BE2C (cell line): Measurements from ENCODE around the gene RRAS2.

Experiments
- DNase-seq: peaks from one replicate; pipeline ENCODE4 v3.0.0-alpha.2; 2020
- H3K27me3 ChIP-seq: fragments of 250-450 bp; sonication (Bioruptor Pico); 2 replicates; pipeline ENCODE4 v1.5.1; 2020; ENCODE audit warnings: mild to moderate bottlenecking
- H3K36me3 ChIP-seq: fragments of 250-450 bp; sonication (Bioruptor Pico); 2 replicates; pipeline ENCODE4 v1.5.1; 2020; ENCODE audit warnings: mild to moderate bottlenecking
- H3K4me1 ChIP-seq: fragments of 250-450 bp; sonication (Bioruptor Pico); 2 replicates; pipeline ENCODE4 v1.5.1; 2020
- H3K4me3 ChIP-seq: 2 replicates; pipeline ENCODE4 v1.5.1; 2011; ENCODE audit warnings: low read depth, low read length
- H3K9me3 ChIP-seq: fragments of 250-450 bp; sonication (Bioruptor Pico); 2 replicates; pipeline ENCODE4 v1.5.1; 2020
- CTCF ChIP-seq: IDR thresholded peaks from 2 replicates; pipeline ENCODE4 v1.5.1; 2012; ENCODE audit warnings: mild to moderate bottlenecking, low read depth, low read length

The RRAS2 gene

DNA sequence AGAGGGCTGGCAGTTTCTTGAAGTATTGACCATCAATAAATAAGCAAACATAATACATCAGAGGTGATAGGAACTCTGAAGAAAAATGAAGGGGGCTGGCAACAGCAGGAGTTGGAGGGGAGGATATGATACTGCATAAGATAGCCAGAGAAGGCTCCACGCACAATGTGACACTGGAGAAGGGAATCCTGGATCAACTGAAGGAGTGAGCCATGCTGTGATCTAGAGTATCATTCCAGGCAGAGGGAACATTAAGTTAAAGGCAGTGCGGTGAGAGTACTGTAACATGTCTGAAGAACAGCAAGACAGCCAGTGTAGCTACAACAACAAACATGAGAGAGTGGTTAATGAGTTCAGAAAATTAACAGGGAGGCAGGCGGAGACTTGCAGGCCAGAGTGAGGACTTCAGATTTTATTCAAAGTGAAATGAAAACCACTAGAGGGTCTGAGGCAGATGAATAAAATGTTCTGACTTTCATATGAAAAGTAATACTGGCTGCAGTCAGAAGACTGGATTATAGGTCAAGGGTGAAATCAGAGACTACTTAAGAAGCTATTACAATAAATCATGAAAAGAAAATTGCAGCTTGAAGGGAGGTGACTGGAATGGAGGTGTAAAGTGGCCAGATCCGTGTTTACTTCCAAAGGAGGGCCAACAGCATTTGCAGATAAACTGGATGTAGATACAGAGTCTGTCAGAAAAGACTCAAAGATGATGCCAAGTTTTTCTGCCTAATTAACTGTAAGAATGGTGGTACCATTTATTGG lies 49.4 kb downstream of the RRAS2 start:
- no peak for DNase-seq
- no peaks in the 10 kb centered on the region for H3K9me3 ChIP-seq
- no peaks in the 10 kb centered on the region for H3K27me3 ChIP-seq
- H3K4me1 ChIP-seq = no peaks in the 10 kb centered on the region
- no peaks in the 10 kb centered on the region for H3K36me3 ChIP-seq
- H3K4me3 ChIP-seq = no peak overlapping the region
- TF ChIP-seq CTCF = no peak

DNA sequence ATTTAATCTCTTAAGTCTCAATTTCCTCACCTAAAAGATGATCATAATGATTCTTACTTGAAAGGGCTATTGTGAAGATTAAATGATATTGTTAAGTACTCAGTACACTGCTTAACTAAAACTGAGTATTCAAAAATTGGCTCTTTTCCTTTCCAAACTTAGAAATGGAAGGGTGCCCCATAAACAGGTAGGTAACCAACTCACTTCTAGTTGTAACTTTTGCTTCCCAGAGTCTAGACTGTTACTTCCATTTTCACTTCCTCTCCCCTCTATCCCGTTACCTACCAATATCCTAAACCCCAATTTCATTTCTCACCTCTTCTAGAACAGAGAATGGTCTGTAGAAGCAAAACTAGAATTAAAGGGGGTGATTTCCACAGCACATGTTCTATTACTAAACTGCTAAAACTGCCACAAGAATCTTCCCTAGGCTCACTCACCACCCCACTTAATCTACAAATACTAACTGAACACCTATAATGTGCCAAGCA lies 50.0 kb downstream of the RRAS2 start:
- H3K36me3 ChIP-seq = no peaks in the 10 kb centered on the region
- no peaks in the 10 kb centered on the region for H3K9me3 ChIP-seq
- H3K4me1 ChIP-seq = no peaks in the 10 kb centered on the region
- no peak for TF ChIP-seq CTCF
- H3K27me3 ChIP-seq = no peaks in the 10 kb centered on the region
- no peak overlapping the region for H3K4me3 ChIP-seq
- DNase-seq = no peak

DNA sequence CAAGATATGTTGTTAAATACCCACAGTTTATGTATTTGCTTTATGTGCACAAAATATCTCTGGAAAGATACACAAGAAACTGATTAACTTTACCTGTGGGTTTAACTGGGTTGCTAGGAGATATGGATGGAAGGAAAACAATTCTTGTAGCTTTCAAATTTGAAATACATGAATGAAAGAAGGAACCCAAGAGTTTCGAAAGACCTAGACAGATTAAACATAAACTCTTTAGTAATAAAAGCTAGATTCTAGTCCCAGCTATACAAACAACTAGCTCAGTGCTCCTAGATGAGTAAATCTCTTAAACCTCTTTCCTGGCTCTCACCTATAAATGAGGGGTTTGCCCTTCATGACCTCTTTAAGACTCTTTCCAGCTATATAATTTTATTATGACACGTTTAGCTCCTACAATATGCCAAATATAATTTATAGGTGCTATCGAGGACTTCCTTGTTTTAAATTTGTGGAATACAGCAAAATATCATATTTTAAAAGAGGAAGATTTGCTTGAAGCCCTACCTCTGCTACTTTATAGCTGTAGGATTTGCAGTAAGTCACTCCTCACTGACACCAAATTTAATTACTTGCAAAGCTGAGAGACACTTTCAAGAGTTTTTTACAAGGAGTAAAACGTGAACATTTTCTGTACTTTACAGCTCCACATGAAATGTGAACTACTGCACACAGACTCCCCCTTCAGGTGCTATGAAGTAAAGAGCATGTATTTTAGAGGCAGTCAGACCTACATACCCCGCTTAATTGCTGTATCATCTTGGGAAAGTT lies 50.7 kb downstream of the RRAS2 start:
- peak; percentile 56 for TF ChIP-seq CTCF
- no peak overlapping the region for H3K4me3 ChIP-seq
- no peaks in the 10 kb centered on the region for H3K27me3 ChIP-seq
- H3K36me3 ChIP-seq = no peaks in the 10 kb centered on the region
- no peaks in the 10 kb centered on the region for H3K9me3 ChIP-seq
- no peaks in the 10 kb centered on the region for H3K4me1 ChIP-seq
- no peak for DNase-seq

GRCh38 chr11:14306481-14306880 lies 52.5 kb downstream of the RRAS2 start:
- Histone ChIP-seq H3K27me3 (no peaks in the 10 kb centered on the region), H3K4me1 (no peaks in the 10 kb centered on the region), H3K9me3 (no peaks in the 10 kb centered on the region), H3K36me3 (no peaks in the 10 kb centered on the region), H3K4me3 (no peak overlapping the region)
- DNase-seq = no peak
- TF ChIP-seq CTCF = no peak

- Histone ChIP-seq H3K36me3 (no peaks in the 10 kb centered on the region), H3K4me3 (no peak overlapping the region), H3K4me1 (no peaks in the 10 kb centered on the region), H3K9me3 (no peaks in the 10 kb centered on the region), H3K27me3 (no peaks in the 10 kb centered on the region)
- no peak for TF ChIP-seq CTCF
- DNase-seq = no peak
Observed at GRCh38 chr11:14305649-14306048, 53.3 kb downstream of the RRAS2 start.

GRCh38 chr11:14304601-14305000 lies 54.4 kb downstream of the RRAS2 start:
- DNase-seq = no peak
- H3K9me3 ChIP-seq = no peaks in the 10 kb centered on the region

More at GRCh38 chr11:14304601-14305000, 54.4 kb downstream of the RRAS2 start:
- H3K4me1 ChIP-seq = no peaks in the 10 kb centered on the region
- no peak for TF ChIP-seq CTCF
- no peak overlapping the region for H3K4me3 ChIP-seq
- H3K27me3 ChIP-seq = no peaks in the 10 kb centered on the region
- no peaks in the 10 kb centered on the region for H3K36me3 ChIP-seq
